GM11168 (cell line): ENCODE data around the gene FAM117B.
"Not testable (repeated sequence)": the region's sequence is repeated elsewhere in the genome, so short reads cannot be mapped to it uniquely, and the experiment has no call there.

Source experiments
- in situ Hi-C: fragments of 300-500 bp; cut with MboI; formaldehyde crosslinking; loops from one replicate; pipeline ENCODE4 v1.12.0; 2022; ENCODE audit warnings: low sequenced_read_pairs; ENCODE audit not compliant: unreplicated experiment

The FAM117B gene

GRCh38 chr2:202782940-202783558 is 148.3 kb downstream of the FAM117B start:
- in situ Hi-C loops: no loop called here

DNA sequence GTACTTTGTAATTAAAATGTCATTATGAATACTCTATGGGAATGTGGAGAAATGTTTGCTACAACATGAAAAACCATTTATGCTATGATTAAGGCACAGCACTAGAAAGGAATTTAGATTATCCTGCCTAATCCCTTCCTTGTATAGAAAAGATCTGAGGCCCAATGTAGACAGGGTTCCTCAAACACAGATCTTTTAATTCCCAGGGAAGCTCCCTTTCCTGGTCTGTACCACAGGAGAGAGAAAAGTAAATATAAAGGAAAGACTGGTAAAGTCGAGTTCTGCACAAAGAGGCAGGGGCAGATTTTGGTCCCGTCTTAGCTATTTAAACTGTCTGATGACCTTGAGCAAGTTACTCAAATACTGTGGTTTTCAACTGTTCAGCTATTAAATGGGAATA is 152.1 kb downstream of the FAM117B start:
- in situ Hi-C loops: no loop called here

GRCh38 chr2:202790676-202791075 is 155.9 kb downstream of the FAM117B start:
- in situ Hi-C loops: no loop called here

DNA sequence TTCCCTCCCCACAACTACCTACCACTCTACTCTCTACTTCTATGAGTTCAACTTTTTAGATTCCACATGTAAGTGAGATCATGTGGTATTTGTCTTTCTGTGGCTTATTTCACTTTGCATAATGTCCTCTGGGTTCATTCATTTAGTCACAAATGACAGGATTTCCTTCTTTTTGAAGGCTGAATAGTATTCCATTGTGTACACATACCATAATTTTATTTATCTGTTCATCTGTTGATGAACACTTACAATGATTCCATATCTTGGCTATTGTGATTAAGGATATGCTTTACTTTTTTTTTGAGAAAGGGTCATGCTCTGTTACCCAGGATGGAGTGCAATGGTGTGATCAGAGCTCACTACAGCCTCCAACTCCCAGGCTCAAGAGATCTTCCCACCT is 163.2 kb downstream of the FAM117B start:
- in situ Hi-C loops: no loop called here

GRCh38 chr2:202805911-202806310 is 171.1 kb downstream of the FAM117B start:
- in situ Hi-C loops: not testable (repeated sequence)

GRCh38 chr2:202807431-202808138 is 172.8 kb downstream of the FAM117B start:
- in situ Hi-C loops: not testable (repeated sequence)

GRCh38 chr2:202808754-202809153 is 174.0 kb downstream of the FAM117B start:
- in situ Hi-C loops: no loop called here

DNA sequence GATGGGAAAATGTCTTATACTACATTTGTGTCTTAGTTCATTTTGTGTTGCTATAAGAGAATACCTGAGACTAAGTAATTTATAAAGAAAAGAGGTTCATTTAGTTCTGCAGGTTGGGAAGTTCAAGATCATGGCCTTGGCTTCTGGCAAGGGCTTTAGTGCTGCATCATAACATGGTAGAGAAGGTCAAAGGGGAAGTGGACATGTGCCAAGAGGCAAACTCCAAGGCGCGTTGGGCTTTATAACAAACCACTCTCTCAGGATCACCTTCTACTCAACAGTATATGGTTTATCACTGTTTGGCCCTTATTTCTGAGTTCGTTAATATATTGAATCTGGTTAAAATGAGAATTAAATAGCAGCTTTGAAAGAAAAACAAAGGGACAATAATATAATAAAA is 178.6 kb downstream of the FAM117B start:
- in situ Hi-C loops: no loop called here

- in situ Hi-C loops: no loop called here
These were observed 179.5 kb downstream of the FAM117B start for GRCh38 chr2:202814226-202814625.

- in situ Hi-C loops: no loop called here
These were observed 181.0 kb downstream of the FAM117B start for GRCh38 chr2:202815548-202816360.

DNA sequence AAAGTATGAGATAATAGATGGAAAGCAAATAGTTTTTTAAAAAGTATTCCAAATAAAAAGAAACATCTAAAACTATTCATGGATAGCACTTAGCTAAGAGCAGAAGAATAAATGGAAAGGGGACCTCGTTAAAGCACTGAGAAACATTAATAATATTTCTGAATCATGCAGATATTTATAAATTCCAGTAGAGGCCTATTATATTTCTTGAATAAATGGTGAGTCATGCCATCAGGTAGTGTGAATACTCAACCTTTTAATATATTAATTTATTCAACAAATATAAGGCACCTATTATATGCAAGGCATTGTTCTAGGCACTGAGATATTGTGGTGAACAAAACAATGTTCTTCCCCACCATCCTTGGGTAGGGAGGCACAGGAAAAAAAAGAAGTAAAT is 183.0 kb downstream of the FAM117B start:
- in situ Hi-C loops: no loop called here

GRCh38 chr2:202818321-202818720 is 183.6 kb downstream of the FAM117B start:
- in situ Hi-C loops: no loop called here
